HG03354 (cell line): Measurements from ENCODE around the gene STRC.
"Not testable (repeated sequence)": the region's sequence is repeated elsewhere in the genome, so short reads cannot be mapped to it uniquely, and the experiment has no call there.

Experiments used
- ATAC-seq: cut with Tn5 transposase; IDR thresholded peaks from one replicate; pipeline ENCODE4 v1.9.1; 2021; ENCODE audit warnings: mild to moderate bottlenecking; ENCODE audit not compliant: unreplicated experiment, poor library complexity, severe bottlenecking

The STRC gene

DNA sequence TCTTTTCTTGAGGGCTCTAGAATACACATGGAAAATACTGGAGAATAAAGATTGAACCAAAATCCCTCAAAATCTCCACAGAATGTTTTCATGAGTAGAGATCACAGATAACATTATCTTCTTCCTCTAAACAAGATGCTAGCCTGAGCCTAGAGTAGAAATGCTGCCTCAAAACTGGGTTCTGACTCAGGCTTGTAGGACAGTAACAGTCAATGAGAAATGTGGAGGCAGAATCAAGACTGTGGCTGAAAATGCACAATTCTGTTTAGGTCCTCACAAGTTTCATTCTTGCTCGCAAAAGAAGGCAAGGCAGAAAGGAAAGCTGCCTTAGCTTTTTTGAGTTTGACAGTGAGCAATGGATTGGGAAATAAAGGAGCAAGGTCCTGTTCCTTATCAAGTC, 44.0 kb downstream of the STRC start:
- ATAC-seq = not testable (repeated sequence)

DNA sequence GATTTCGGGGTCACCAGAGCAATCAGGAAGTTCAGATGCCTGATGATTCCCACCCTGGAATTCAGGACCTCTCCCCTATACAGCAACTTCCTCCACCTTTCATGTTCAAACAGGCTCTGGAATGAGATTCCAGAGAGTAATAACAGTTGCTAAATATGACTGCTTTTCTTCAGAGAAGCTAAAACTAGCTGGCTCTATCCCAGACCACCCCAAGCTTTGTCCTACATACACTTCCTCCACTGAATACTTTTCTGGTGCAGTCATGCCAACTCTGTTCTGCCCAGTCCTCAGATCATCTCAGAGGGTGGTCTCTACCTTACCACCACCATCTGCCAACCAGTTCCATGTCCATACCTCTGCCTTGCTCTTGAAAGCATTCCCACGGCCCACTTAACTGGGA, 52.0 kb downstream of the STRC start:
- ATAC-seq = not testable (repeated sequence)

DNA sequence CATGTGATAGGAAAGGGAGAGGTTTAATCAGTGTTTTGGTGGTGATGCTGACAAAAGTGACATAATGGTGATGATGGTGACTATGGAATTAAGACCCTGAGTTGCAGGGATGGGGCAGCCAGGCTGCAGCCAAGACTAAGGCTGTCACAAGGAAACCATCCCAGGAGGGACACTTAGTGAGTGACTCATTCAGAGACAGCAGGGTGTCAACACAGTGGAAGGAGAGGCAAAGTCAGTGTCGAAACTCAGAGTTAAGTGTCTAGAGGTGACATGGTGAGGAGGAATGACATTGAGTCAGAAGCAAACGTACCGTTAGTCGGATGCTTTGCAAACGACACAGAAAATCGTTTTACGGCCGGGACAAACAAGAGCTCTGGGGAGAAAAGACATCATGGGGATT, 54.8 kb downstream of the STRC start:
- ATAC-seq = not testable (repeated sequence)

DNA sequence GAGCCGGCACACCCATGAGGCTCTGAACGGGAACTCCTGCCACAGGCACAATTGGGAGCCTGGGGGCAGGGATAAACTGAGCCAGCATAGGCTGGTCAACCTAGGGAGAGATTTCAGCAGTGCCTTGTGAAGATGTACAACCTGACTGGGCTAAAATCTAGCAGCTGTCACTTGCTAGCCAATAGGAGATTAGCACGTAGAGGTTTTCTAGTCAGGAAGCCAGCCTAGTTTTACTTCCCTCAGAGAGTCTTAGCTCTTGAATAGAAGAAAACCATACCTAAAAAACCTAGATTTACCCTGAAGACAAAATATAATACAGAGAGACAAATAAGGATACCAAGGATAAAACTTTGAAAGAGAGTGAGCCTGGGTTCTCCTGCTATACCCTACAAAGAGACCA, 55.8 kb downstream of the STRC start:
- not testable (repeated sequence) for ATAC-seq

DNA sequence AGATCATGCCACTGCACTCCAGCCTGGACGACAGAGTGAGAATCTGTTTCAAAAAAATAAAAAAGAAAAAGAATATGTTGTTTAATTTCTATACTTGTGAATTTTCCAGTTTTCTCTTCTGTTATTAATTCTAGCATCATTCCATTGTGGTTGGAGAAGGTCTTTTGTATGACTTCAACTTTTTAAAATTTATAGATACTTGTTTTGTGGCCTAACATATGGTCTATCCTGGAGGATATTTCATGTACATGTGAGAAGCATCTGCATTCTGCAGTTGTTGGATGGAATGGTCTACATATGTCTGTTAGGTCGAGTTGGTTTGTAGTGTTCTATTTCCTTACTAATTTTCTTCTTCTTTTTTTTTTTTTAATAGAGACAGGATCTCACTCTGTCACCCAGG, 65.6 kb downstream of the STRC start:
- ATAC-seq = no peak

DNA sequence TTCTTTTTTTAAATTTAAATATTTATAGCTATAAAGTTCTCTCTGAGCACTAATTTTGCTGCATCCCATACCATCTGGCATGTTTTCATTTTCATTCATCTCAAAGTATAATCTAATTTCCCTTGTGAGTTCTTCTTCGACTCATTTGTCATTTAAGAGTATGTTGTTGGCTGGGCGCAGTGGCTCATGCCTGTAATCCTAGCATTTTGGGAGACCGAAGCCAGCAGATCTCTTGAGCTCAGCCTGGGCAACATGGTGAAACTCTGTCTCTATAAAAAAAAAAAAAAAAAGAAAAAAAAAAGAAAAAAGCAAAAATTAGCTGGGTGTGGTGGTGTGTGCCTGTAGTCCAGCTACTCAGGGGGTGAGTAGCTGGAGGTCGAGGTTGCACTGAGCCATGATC, 66.3 kb downstream of the STRC start:
- ATAC-seq = no peak

DNA sequence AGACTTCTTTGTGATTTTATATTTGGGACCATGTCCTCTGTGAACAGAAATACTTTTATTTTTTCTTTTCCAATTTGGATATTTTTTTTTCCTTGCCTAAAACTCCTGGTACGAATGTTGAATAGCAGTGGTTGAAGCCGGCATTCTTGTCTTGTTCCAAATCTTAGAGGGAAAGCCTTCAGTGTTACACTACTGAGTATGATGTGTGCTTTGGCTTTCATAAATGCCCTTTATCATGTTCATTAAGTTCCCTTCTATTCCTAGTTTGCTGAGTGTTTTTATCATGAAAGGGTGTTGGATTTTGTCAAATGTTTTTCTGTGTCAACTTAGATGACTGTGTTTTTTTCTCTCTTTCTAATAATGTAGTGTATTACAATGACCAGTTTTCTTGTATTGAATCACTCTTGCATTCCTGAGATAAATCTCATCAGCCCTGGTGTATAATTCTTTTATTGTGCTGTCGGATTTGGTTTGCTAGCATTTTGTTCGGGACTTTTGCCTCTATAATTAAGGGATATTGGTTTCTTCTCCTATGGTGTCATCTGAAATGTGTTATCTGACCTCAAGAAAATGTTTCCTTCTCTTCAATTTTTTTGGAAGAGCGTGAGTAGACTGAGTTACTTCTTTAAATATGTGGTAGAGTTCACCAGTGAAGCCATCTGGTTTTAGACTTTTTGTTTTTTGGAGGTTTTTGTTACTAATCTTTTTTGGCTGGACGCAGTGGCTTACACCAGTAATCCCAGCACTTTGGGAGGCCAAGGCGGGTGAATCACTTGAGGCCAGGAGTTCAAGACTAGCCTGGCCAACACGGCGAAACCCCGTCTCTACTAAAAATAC, 67.9 kb downstream of the STRC start:
- no peak for ATAC-seq
